Mucosa of gallbladder (tissue), 1 donor: ENCODE measurements around the gene IFI27L1. TPM values are rescaled to one million over a fixed set of nuclear protein-coding genes. Genes with fewer than 3 reads are reported as not detected.
"Not testable (repeated sequence)": the region's sequence is repeated elsewhere in the genome, so short reads cannot be mapped to it uniquely, and the experiment has no call there.

Experiments
- DNase-seq: peaks from one replicate; pipeline ENCODE4 v3.0.0-alpha.2; 2020; ENCODE audit warnings: low spot score
- total RNA-seq: library from RNA; stranded (reverse); gene quantifications from one replicate; pipeline ENCODE4 v1.2.1, GENCODE V29; 2021
- donor health status: DM: no; HTN: no; CAD: no.

Gene IFI27L1
- total RNA-seq, 1 donor from 2014 or later: 19.8 TPM

GRCh38 chr14:94048691-94049624 is 32.2 kb upstream of the IFI27L1 start:
- DNase-seq: no peak

- no peak for DNase-seq
These were observed 31.5 kb upstream of the IFI27L1 start for GRCh38 chr14:94049625-94050023.

- DNase-seq: no peak
These were observed 30.8 kb upstream of the IFI27L1 start for GRCh38 chr14:94050231-94050880.

- DNase-seq: peak; percentile 48
These were observed 30.0 kb upstream of the IFI27L1 start for GRCh38 chr14:94051115-94051514.

- no peak for DNase-seq
These were observed 29.3 kb upstream of the IFI27L1 start for GRCh38 chr14:94051779-94052178.

GRCh38 chr14:94052199-94052598 is 28.9 kb upstream of the IFI27L1 start:
- DNase-seq: no peak

- no peak for DNase-seq
These were observed 28.4 kb upstream of the IFI27L1 start for GRCh38 chr14:94052662-94053061.

GRCh38 chr14:94054401-94054800 is 26.7 kb upstream of the IFI27L1 start:
- no peak for DNase-seq

- no peak for DNase-seq
These were observed 26.2 kb upstream of the IFI27L1 start for GRCh38 chr14:94054936-94055335.

GRCh38 chr14:94056579-94057308 is 24.4 kb upstream of the IFI27L1 start:
- no peak for DNase-seq

- no peak for DNase-seq
These were observed 22.9 kb upstream of the IFI27L1 start for GRCh38 chr14:94058128-94058673.

GRCh38 chr14:94058674-94059138 is 22.4 kb upstream of the IFI27L1 start:
- no peak for DNase-seq

- no peak for DNase-seq
These were observed 21.1 kb upstream of the IFI27L1 start for GRCh38 chr14:94059998-94060397.

- DNase-seq: no peak
These were observed 18.7 kb upstream of the IFI27L1 start for GRCh38 chr14:94062344-94062940.

- no peak for DNase-seq
These were observed 14.9 kb upstream of the IFI27L1 start for GRCh38 chr14:94066089-94066676.

- not testable (repeated sequence) for DNase-seq
These were observed 9.0 kb upstream of the IFI27L1 start for GRCh38 chr14:94072076-94072475.

GRCh38 chr14:94074534-94074933 is 6.6 kb upstream of the IFI27L1 start:
- no peak for DNase-seq

- no peak for DNase-seq
These were observed 6.1 kb upstream of the IFI27L1 start for GRCh38 chr14:94075008-94075407.

GRCh38 chr14:94077111-94077821 is 3.8 kb upstream of the IFI27L1 start:
- DNase-seq: no peak

- no peak for DNase-seq
These were observed 3.3 kb upstream of the IFI27L1 start for GRCh38 chr14:94077823-94078222.
